Astrocyte (in vitro differentiated cells and primary cell): ENCODE data around the gene ZNF185.

Experiments
- CTCF ChIP-seq: IDR thresholded peaks from 2 replicates; pipeline ENCODE4 v1.5.1; 2011; ENCODE audit warnings: low read depth, mild to moderate bottlenecking, inconsistent platforms, low read length, moderate library complexity; ENCODE audit not compliant: insufficient read depth
- EZH2 ChIP-seq: IDR thresholded peaks from 2 replicates; pipeline ENCODE4 v1.6.1; 2012; ENCODE audit warnings: mild to moderate bottlenecking, low read length, inconsistent platforms; ENCODE audit not compliant: insufficient read depth

GRCh38 chrX:152918707-152919106 lies 20.8 kb downstream of the ZNF185 start:
- TF ChIP-seq CTCF (no peak), EZH2 (no peak)
